Measurements from ENCODE around the gene FUT1.

The FUT1 gene

GRCh38 chr19:48740164-48740972, 12.1 kb downstream of the FUT1 start, which contains the start of gene RASIP1:
Gene RASIP1 (minus strand): TSS chr19:48740610. CDS start chr19:48740282, 328 bp downstream.
- H4K91ac ChIP-seq (ENCODE audit: low read depth, low read length, poor library complexity) = no peak within 1 kb of the TSS
- H2BK12ac ChIP-seq (ENCODE audit: low read length) = peak within 1 kb of the TSS; percentile 50
- no peaks in the 10 kb centered on the region for H3K36me3 ChIP-seq (replicated peaks in 1 of 2; ENCODE audit: control insufficient read depth in 2 of 2, insufficient read depth in 2 of 2, low read length in 2 of 2)
- no peaks in the 10 kb centered on the region for H3K79me1 ChIP-seq (ENCODE audit: low read depth, low read length)
- H3K23ac ChIP-seq (ENCODE audit: low read depth, low read length, poor library complexity) = peak within 1 kb of the TSS; percentile 94
- H2AK5ac ChIP-seq (ENCODE audit: low read depth, low read length) = peak within 1 kb of the TSS; percentile 87
- no peak within 1 kb of the TSS for H2BK120ac ChIP-seq (ENCODE audit: low read depth, low read length)
- no CpG with 5 or more reads among the region's 27 CpGs for WGBS, 2 donors (ENCODE audit: extremely low coverage in 2 of 2, insufficient read length in 2 of 2, insufficient replicate concordance in 1 of 2)
- H3K9me3 ChIP-seq (replicated peaks in 1 of 2; ENCODE audit: control insufficient read depth in 2 of 2, insufficient read depth in 1 of 2, low read depth in 1 of 2, low read length in 2 of 2) = peaks cover 0 to under 1% of the 10 kb centered on the region in 2 donors
- peaks cover 3 to 8% of the 10 kb centered on the region in 2 donors for H3K4me1 ChIP-seq (ENCODE audit: control insufficient read depth in 2 of 2, insufficient read depth in 1 of 2, low read depth in 1 of 2, low read length in 2 of 2)
- peak within 1 kb of the TSS; percentile 99 for H3K18ac ChIP-seq (ENCODE audit: low read length)
- H2BK5ac ChIP-seq (ENCODE audit: low read length) = peak within 1 kb of the TSS; percentile 33
- H3K14ac ChIP-seq (ENCODE audit: low read length) = peak within 1 kb of the TSS; percentile 84
- H4K8ac ChIP-seq (ENCODE audit: low read depth, low read length) = peak within 1 kb of the TSS; percentile 70
- peak within 1 kb of the TSS; percentile 99 for H3K4me2 ChIP-seq (ENCODE audit: insufficient read depth, low read length, poor library complexity, severe bottlenecking)
- H3K27ac ChIP-seq (replicated peaks; ENCODE audit: low read length) = no peak within 1 kb of the TSS
- H3K4me3 ChIP-seq (ENCODE audit: low read length in 2 of 2) = peak within 1 kb of the TSS; percentile 51 to 87
- peak within 1 kb of the TSS; percentile 27 for H3K9ac ChIP-seq (ENCODE audit: low read depth, low read length, poor library complexity)
- H2AFZ ChIP-seq (ENCODE audit: low read length) = peak within 1 kb of the TSS; percentile 99
- no peak for DNase-seq (ENCODE audit: low spot score)
- H3K27me3 ChIP-seq (ENCODE audit: control insufficient read depth in 3 of 3, insufficient read depth in 3 of 3, low read depth in 1 of 3, low read length in 3 of 3) = peaks cover 9 to 32% (median 25%) of the 10 kb centered on the region in 3 experiments
- peak within 1 kb of the TSS; percentile 98 for H2BK15ac ChIP-seq (ENCODE audit: low read length)
- no peak within 1 kb of the TSS for H3K4ac ChIP-seq (ENCODE audit: low read length)

GRCh38 chr19:48739404-48740163, 12.9 kb downstream of the FUT1 start:
- Histone ChIP-seq H3K27me3 (ENCODE audit: control insufficient read depth in 3 of 3, insufficient read depth in 3 of 3, low read depth in 1 of 3, low read length in 3 of 3) (peaks cover 9 to 32% (median 25%) of the 10 kb centered on the region in 3 experiments), H3K9me3 (replicated peaks in 1 of 2; ENCODE audit: control insufficient read depth in 2 of 2, insufficient read depth in 1 of 2, low read depth in 1 of 2, low read length in 2 of 2) (no peaks in the 10 kb centered on the region), H2AFZ (ENCODE audit: low read length) (peak overlapping the region; percentile 99), H3K4me2 (ENCODE audit: insufficient read depth, low read length, poor library complexity, severe bottlenecking) (peak overlapping the region; percentile 99), H3K4me1 (ENCODE audit: control insufficient read depth in 2 of 2, insufficient read depth in 1 of 2, low read depth in 1 of 2, low read length in 2 of 2) (peaks cover 3 to 9% of the 10 kb centered on the region in 2 donors), H3K36me3 (replicated peaks in 1 of 2; ENCODE audit: control insufficient read depth in 2 of 2, insufficient read depth in 2 of 2, low read length in 2 of 2) (no peaks in the 10 kb centered on the region), H3K27ac (replicated peaks; ENCODE audit: low read length) (no peak overlapping the region), H3K18ac (ENCODE audit: low read length) (peak overlapping the region; percentile 99), H2BK120ac (ENCODE audit: low read depth, low read length) (no peak overlapping the region), H3K23ac (ENCODE audit: low read depth, low read length, poor library complexity) (peak overlapping the region; percentile 94), H3K4me3 (ENCODE audit: low read length in 2 of 2) (peak overlapping the region; percentile 51 to 87), H2BK12ac (ENCODE audit: low read length) (peak overlapping the region; percentile 50), H2AK5ac (ENCODE audit: low read depth, low read length) (peak overlapping the region; percentile 87), H3K4ac (ENCODE audit: low read length) (no peak overlapping the region), H3K14ac (ENCODE audit: low read length) (peak overlapping the region; percentile 84), H4K8ac (ENCODE audit: low read depth, low read length) (no peak overlapping the region), H2BK5ac (ENCODE audit: low read length) (no peak overlapping the region), H3K9ac (ENCODE audit: low read depth, low read length, poor library complexity) (peak overlapping the region; percentile 93), H2BK15ac (ENCODE audit: low read length) (peak overlapping the region; percentile 98), H3K79me1 (ENCODE audit: low read depth, low read length) (no peaks in the 10 kb centered on the region), H4K91ac (ENCODE audit: low read depth, low read length, poor library complexity) (no peak overlapping the region)
- DNase-seq (ENCODE audit: low spot score) = no peak
- WGBS, 2 donors (ENCODE audit: extremely low coverage in 2 of 2, insufficient read length in 2 of 2, insufficient replicate concordance in 1 of 2) = no CpG with 5 or more reads among the region's 51 CpGs

GRCh38 chr19:48738557-48739403, 13.7 kb downstream of the FUT1 start:
- no CpG with 5 or more reads among the region's 96 CpGs for WGBS, 2 donors (ENCODE audit: extremely low coverage in 2 of 2, insufficient read length in 2 of 2, insufficient replicate concordance in 1 of 2)
- peak overlapping the region; percentile 87 for H2AK5ac ChIP-seq (ENCODE audit: low read depth, low read length)
- H3K9ac ChIP-seq (ENCODE audit: low read depth, low read length, poor library complexity) = peak overlapping the region; percentile 93
- H3K14ac ChIP-seq (ENCODE audit: low read length) = peak overlapping the region; percentile 43
- DNase-seq (ENCODE audit: low spot score) = peak; percentile 94
- no peak overlapping the region for H4K91ac ChIP-seq (ENCODE audit: low read depth, low read length, poor library complexity)
- peak overlapping the region; percentile 87 for H2BK12ac ChIP-seq (ENCODE audit: low read length)
- no peak overlapping the region for H2BK120ac ChIP-seq (ENCODE audit: low read depth, low read length)
- peak overlapping the region; percentile 58 for H4K8ac ChIP-seq (ENCODE audit: low read depth, low read length)
- H2AFZ ChIP-seq (ENCODE audit: low read length) = peak overlapping the region; percentile 99
- H3K79me1 ChIP-seq (ENCODE audit: low read depth, low read length) = no peaks in the 10 kb centered on the region
- peaks cover 3 to 9% of the 10 kb centered on the region in 2 donors for H3K4me1 ChIP-seq (ENCODE audit: control insufficient read depth in 2 of 2, insufficient read depth in 1 of 2, low read depth in 1 of 2, low read length in 2 of 2)
- peak overlapping the region; percentile 94 for H2BK15ac ChIP-seq (ENCODE audit: low read length)
- peak overlapping the region; percentile 86 for H3K23ac ChIP-seq (ENCODE audit: low read depth, low read length, poor library complexity)
- H3K4ac ChIP-seq (ENCODE audit: low read length) = peak overlapping the region; percentile 78
- peak overlapping the region; percentile 99 for H3K4me2 ChIP-seq (ENCODE audit: insufficient read depth, low read length, poor library complexity, severe bottlenecking)
- H3K18ac ChIP-seq (ENCODE audit: low read length) = peak overlapping the region; percentile 99
- peak overlapping the region; percentile 51 to 87 for H3K4me3 ChIP-seq (ENCODE audit: low read length in 2 of 2)
- no peaks in the 10 kb centered on the region for H3K9me3 ChIP-seq (replicated peaks in 1 of 2; ENCODE audit: control insufficient read depth in 2 of 2, insufficient read depth in 1 of 2, low read depth in 1 of 2, low read length in 2 of 2)
- H3K27me3 ChIP-seq (ENCODE audit: control insufficient read depth in 3 of 3, insufficient read depth in 3 of 3, low read depth in 1 of 3, low read length in 3 of 3) = peaks cover 9 to 32% (median 25%) of the 10 kb centered on the region in 3 experiments
- no peak overlapping the region for H2BK5ac ChIP-seq (ENCODE audit: low read length)
- H3K36me3 ChIP-seq (replicated peaks in 1 of 2; ENCODE audit: control insufficient read depth in 2 of 2, insufficient read depth in 2 of 2, low read length in 2 of 2) = no peaks in the 10 kb centered on the region
- peak overlapping the region; percentile 77 for H3K27ac ChIP-seq (replicated peaks; ENCODE audit: low read length)
